ENCODE results near the gene THSD4. TPM values are rescaled to one million over a fixed set of nuclear protein-coding genes. Genes with fewer than 3 reads are reported as not detected.

The THSD4 gene
- total and polyA plus RNA-seq, 3 experiments from 2014 or later: not detected

- H3K27ac ChIP-seq (ENCODE audit: low read depth, low read length): no peak overlapping the region
- no peaks in the 10 kb centered on the region for H3K36me3 ChIP-seq (ENCODE audit: insufficient read depth, low read length)
- Mint-ChIP-seq H3K4me3 (no peak overlapping the region), H3K36me3 (no peaks in the 10 kb centered on the region), H3K9me3 (no peaks in the 10 kb centered on the region), H3K4me1 (peaks cover 5 to 13% (median 7%) of the 10 kb centered on the region in 3 donors), H3K27ac (no peak overlapping the region), H3K27me3 (peaks cover 15 to 34% of the 10 kb centered on the region in 2 donors)
- ChIA-PET POLR2A (no interaction called here), CTCF (interaction anchor here (1.0 to 5.0 kb wide), 2 partner anchors 40 to 374 kb away, joined by 3 to 28 read pairs; no protein-coding TSS in a partner anchor)
- no peaks in the 10 kb centered on the region for H3K27me3 ChIP-seq (ENCODE audit: insufficient read depth, low read length, poor library complexity, severe bottlenecking)
- H3K4me1 ChIP-seq (ENCODE audit: insufficient read depth, low read length): no peaks in the 10 kb centered on the region
- H3K4me3 ChIP-seq (ENCODE audit: low read length): no peak overlapping the region
- no peak for DNase-seq
- no peaks in the 10 kb centered on the region for H3K9me3 ChIP-seq (ENCODE audit: low read length)
Observed at GRCh38 chr15:71781965-71782265, 666.6 kb downstream of the THSD4 start.

GRCh38 chr15:71782422-71783165 is 667.3 kb downstream of the THSD4 start:
- no peak for DNase-seq
- H3K27ac ChIP-seq (ENCODE audit: low read depth, low read length): no peak overlapping the region
- no peaks in the 10 kb centered on the region for H3K9me3 ChIP-seq (ENCODE audit: low read length)
- CTCF ChIA-PET: interaction anchor here (0.8 to 5.0 kb wide), 2 partner anchors 374 kb away, joined by 3 to 28 read pairs; no protein-coding TSS in a partner anchor
- H3K36me3 ChIP-seq (ENCODE audit: insufficient read depth, low read length): no peaks in the 10 kb centered on the region
- POLR2A ChIA-PET: no interaction called here
- no peak overlapping the region for H3K4me3 Mint-ChIP-seq
- H3K4me1 Mint-ChIP-seq: peaks cover 5 to 13% (median 7%) of the 10 kb centered on the region in 3 donors
- no peaks in the 10 kb centered on the region for H3K36me3 Mint-ChIP-seq
- H3K9me3 Mint-ChIP-seq: no peaks in the 10 kb centered on the region
- no peaks in the 10 kb centered on the region for H3K27me3 ChIP-seq (ENCODE audit: insufficient read depth, low read length, poor library complexity, severe bottlenecking)
- no peak overlapping the region for H3K4me3 ChIP-seq (ENCODE audit: low read length)
- H3K27me3 Mint-ChIP-seq: peaks cover 15 to 34% of the 10 kb centered on the region in 2 donors
- no peaks in the 10 kb centered on the region for H3K4me1 ChIP-seq (ENCODE audit: insufficient read depth, low read length)
- no peak overlapping the region for H3K27ac Mint-ChIP-seq

GRCh38 chr15:71784719-71785118 is 669.4 kb downstream of the THSD4 start:
- Histone ChIP-seq H3K9me3 (ENCODE audit: low read length) (no peaks in the 10 kb centered on the region), H3K4me3 (ENCODE audit: low read length) (no peak overlapping the region), H3K27me3 (ENCODE audit: insufficient read depth, low read length, poor library complexity, severe bottlenecking) (no peaks in the 10 kb centered on the region), H3K27ac (ENCODE audit: low read depth, low read length) (no peak overlapping the region), H3K4me1 (ENCODE audit: insufficient read depth, low read length) (no peaks in the 10 kb centered on the region), H3K36me3 (ENCODE audit: insufficient read depth, low read length) (no peaks in the 10 kb centered on the region)
- Mint-ChIP-seq H3K36me3 (no peaks in the 10 kb centered on the region), H3K4me3 (no peak overlapping the region), H3K27ac (no peak overlapping the region), H3K9me3 (no peaks in the 10 kb centered on the region), H3K27me3 (peaks cover 14 to 34% of the 10 kb centered on the region in 2 donors), H3K4me1 (peaks cover 5 to 13% (median 7%) of the 10 kb centered on the region in 3 donors)
- no peak for DNase-seq
- CTCF ChIA-PET: interaction anchor here (1.3 kb wide), 1 partner anchor 12 kb away, joined by 3 read pairs; no protein-coding TSS in a partner anchor
- POLR2A ChIA-PET: no interaction called here

- Histone ChIP-seq H3K4me1 (ENCODE audit: insufficient read depth, low read length) (no peaks in the 10 kb centered on the region), H3K27ac (ENCODE audit: low read depth, low read length) (no peak overlapping the region), H3K36me3 (ENCODE audit: insufficient read depth, low read length) (no peaks in the 10 kb centered on the region), H3K27me3 (ENCODE audit: insufficient read depth, low read length, poor library complexity, severe bottlenecking) (no peaks in the 10 kb centered on the region), H3K9me3 (ENCODE audit: low read length) (no peaks in the 10 kb centered on the region), H3K4me3 (ENCODE audit: low read length) (no peak overlapping the region)
- H3K27ac Mint-ChIP-seq: no peak overlapping the region
- H3K27me3 Mint-ChIP-seq: peaks cover 14 to 27% of the 10 kb centered on the region in 2 donors
- peaks cover 0 to 7% (median 0%) of the 10 kb centered on the region in 3 donors for H3K4me1 Mint-ChIP-seq
- no peaks in the 10 kb centered on the region for H3K9me3 Mint-ChIP-seq
- ChIA-PET CTCF (no interaction called here), POLR2A (no interaction called here)
- H3K36me3 Mint-ChIP-seq: no peaks in the 10 kb centered on the region
- no peak overlapping the region for H3K4me3 Mint-ChIP-seq
- DNase-seq: no peak
Observed at GRCh38 chr15:71785996-71786395, 670.7 kb downstream of the THSD4 start.

- Mint-ChIP-seq H3K9me3 (no peaks in the 10 kb centered on the region), H3K4me1 (peaks cover 0 to under 1% (median 0%) of the 10 kb centered on the region in 3 donors), H3K27me3 (peaks cover 9 to 20% of the 10 kb centered on the region in 2 donors), H3K27ac (peak overlapping the region in 1 of 8 donors; percentile 50), H3K4me3 (no peak overlapping the region), H3K36me3 (no peaks in the 10 kb centered on the region)
- no peak for DNase-seq
- H3K4me1 ChIP-seq (ENCODE audit: insufficient read depth, low read length): no peaks in the 10 kb centered on the region
- H3K27ac ChIP-seq (ENCODE audit: low read depth, low read length): no peak overlapping the region
- POLR2A ChIA-PET: no interaction called here
- H3K4me3 ChIP-seq (ENCODE audit: low read length): no peak overlapping the region
- CTCF ChIA-PET: no interaction called here
- H3K27me3 ChIP-seq (ENCODE audit: insufficient read depth, low read length, poor library complexity, severe bottlenecking): no peaks in the 10 kb centered on the region
- H3K9me3 ChIP-seq (ENCODE audit: low read length): no peaks in the 10 kb centered on the region
- no peaks in the 10 kb centered on the region for H3K36me3 ChIP-seq (ENCODE audit: insufficient read depth, low read length)
Observed at GRCh38 chr15:71786673-71787072, 671.4 kb downstream of the THSD4 start.

GRCh38 chr15:71788646-71789579 is 673.6 kb downstream of the THSD4 start:
- Histone ChIP-seq H3K36me3 (ENCODE audit: insufficient read depth, low read length) (no peaks in the 10 kb centered on the region), H3K9me3 (ENCODE audit: low read length) (no peaks in the 10 kb centered on the region), H3K27ac (ENCODE audit: low read depth, low read length) (no peak overlapping the region), H3K4me3 (ENCODE audit: low read length) (no peak overlapping the region), H3K27me3 (ENCODE audit: insufficient read depth, low read length, poor library complexity, severe bottlenecking) (no peaks in the 10 kb centered on the region), H3K4me1 (ENCODE audit: insufficient read depth, low read length) (no peaks in the 10 kb centered on the region)
- Mint-ChIP-seq H3K4me1 (no peaks in the 10 kb centered on the region), H3K27me3 (peaks cover 12% of the 10 kb centered on the region in 2 donors), H3K27ac (no peak overlapping the region), H3K9me3 (no peaks in the 10 kb centered on the region), H3K4me3 (no peak overlapping the region), H3K36me3 (no peaks in the 10 kb centered on the region)
- DNase-seq: no peak
- CTCF ChIA-PET: no interaction called here
- POLR2A ChIA-PET: no interaction called here

GRCh38 chr15:71789616-71790015 is 674.3 kb downstream of the THSD4 start:
- H3K4me1 ChIP-seq (ENCODE audit: insufficient read depth, low read length): no peaks in the 10 kb centered on the region
- no peaks in the 10 kb centered on the region for H3K9me3 ChIP-seq (ENCODE audit: low read length)
- Mint-ChIP-seq H3K36me3 (no peaks in the 10 kb centered on the region), H3K27me3 (peaks cover 10 to 11% of the 10 kb centered on the region in 2 donors), H3K27ac (no peak overlapping the region), H3K4me3 (no peak overlapping the region), H3K4me1 (no peaks in the 10 kb centered on the region), H3K9me3 (no peaks in the 10 kb centered on the region)
- ChIA-PET CTCF (no interaction called here), POLR2A (no interaction called here)
- no peak for DNase-seq
- H3K36me3 ChIP-seq (ENCODE audit: insufficient read depth, low read length): no peaks in the 10 kb centered on the region
- H3K27me3 ChIP-seq (ENCODE audit: insufficient read depth, low read length, poor library complexity, severe bottlenecking): no peaks in the 10 kb centered on the region
- H3K27ac ChIP-seq (ENCODE audit: low read depth, low read length): no peak overlapping the region
- no peak overlapping the region for H3K4me3 ChIP-seq (ENCODE audit: low read length)

- Histone ChIP-seq H3K27ac (ENCODE audit: low read depth, low read length) (no peak overlapping the region), H3K4me3 (ENCODE audit: low read length) (no peak overlapping the region), H3K4me1 (ENCODE audit: insufficient read depth, low read length) (no peaks in the 10 kb centered on the region), H3K36me3 (ENCODE audit: insufficient read depth, low read length) (no peaks in the 10 kb centered on the region), H3K9me3 (ENCODE audit: low read length) (no peaks in the 10 kb centered on the region), H3K27me3 (ENCODE audit: insufficient read depth, low read length, poor library complexity, severe bottlenecking) (no peaks in the 10 kb centered on the region)
- H3K4me3 Mint-ChIP-seq: no peak overlapping the region
- ChIA-PET CTCF (no interaction called here), POLR2A (no interaction called here)
- no peak overlapping the region for H3K27ac Mint-ChIP-seq
- H3K4me1 Mint-ChIP-seq: no peaks in the 10 kb centered on the region
- no peaks in the 10 kb centered on the region for H3K9me3 Mint-ChIP-seq
- DNase-seq: no peak
- H3K36me3 Mint-ChIP-seq: no peaks in the 10 kb centered on the region
- H3K27me3 Mint-ChIP-seq: peaks cover 7% of the 10 kb centered on the region in 2 donors
Observed at GRCh38 chr15:71790081-71790480, 674.8 kb downstream of the THSD4 start.

All from CD8-positive, alpha-beta memory T cell (primary cell).